Stimulated activated naive B cell treated with anti-CD40 and anti-IgM and Interleukin-4, amounts not matched to agents 10 μg/mL and 1 μg/mL and 100 μg/mL, for 72 hours (primary cell): ENCODE results near the gene NUAK1.

Experiments
- ATAC-seq, 2 donors: fragments of 150-1000 bp; cut with Tn5 transposase; replicated peaks; 2 replicates each; pipeline ENCODE4 v1.10.0; 2021; ENCODE audit warnings: moderate library complexity in 1 of 2
- DNase-seq: peaks from one replicate; pipeline ENCODE4 v3.0.0; 2021
- H3K27ac Mint-ChIP-seq: one replicate; pipeline ENCODE4 v1.8.0; 2022; ENCODE audit warnings: mild to moderate bottlenecking, mixed read lengths
- H3K27me3 Mint-ChIP-seq, 2 donors: one replicate each; pipeline ENCODE4 v1.8.0; 2022; ENCODE audit warnings: mixed read lengths in 2 of 2
- H3K36me3 Mint-ChIP-seq, 2 donors: one replicate each; pipeline ENCODE4 v1.8.0; 2022; ENCODE audit warnings: mixed read lengths in 2 of 2, mild to moderate bottlenecking in 1 of 2
- H3K4me1 Mint-ChIP-seq, 2 donors: one replicate each; pipeline ENCODE4 v1.8.0; 2022; ENCODE audit warnings: mixed read lengths in 2 of 2, mild to moderate bottlenecking in 1 of 2
- H3K4me3 Mint-ChIP-seq, 2 donors: one replicate each; pipeline ENCODE4 v1.8.0; 2022; ENCODE audit warnings: mild to moderate bottlenecking in 2 of 2, mixed read lengths in 2 of 2, moderate library complexity in 1 of 2
- H3K9me3 Mint-ChIP-seq, 2 donors: one replicate each; pipeline ENCODE4 v1.8.0; 2022; ENCODE audit warnings: mixed read lengths in 2 of 2, mild to moderate bottlenecking in 1 of 2

NUAK1 gene

GRCh38 chr12:106138633-106139421 is at the start of gene NUAK1:
TSS of gene NUAK1 (minus strand) at chr12:106138954. CDS start at chr12:106138653, 301 bp downstream.
- Mint-ChIP-seq H3K4me1 (peaks cover 10 to 15% of the 10 kb centered on the region in 2 donors), H3K4me3 (peak within 1 kb of the TSS; percentile 68 to 70), H3K27me3 (peaks cover 68 to 80% of the 10 kb centered on the region in 2 donors), H3K9me3 (no peaks in the 10 kb centered on the region), H3K27ac (peak within 1 kb of the TSS; percentile 87), H3K36me3 (no peaks in the 10 kb centered on the region)
- no peak for DNase-seq
- ATAC-seq: peak; percentile 32 to 37

GRCh38 chr12:106188256-106188655 is 49.5 kb upstream of the NUAK1 start:
- no peaks in the 10 kb centered on the region for H3K9me3 Mint-ChIP-seq
- no peaks in the 10 kb centered on the region for H3K4me1 Mint-ChIP-seq
- no peaks in the 10 kb centered on the region for H3K36me3 Mint-ChIP-seq
- no peak overlapping the region for H3K27ac Mint-ChIP-seq
- DNase-seq: no peak
- no peak overlapping the region for H3K4me3 Mint-ChIP-seq
- no peak for ATAC-seq
- peaks cover 13 to 21% of the 10 kb centered on the region in 2 donors for H3K27me3 Mint-ChIP-seq

GRCh38 chr12:106187842-106188241 is 49.1 kb upstream of the NUAK1 start:
- Mint-ChIP-seq H3K4me1 (no peaks in the 10 kb centered on the region), H3K36me3 (no peaks in the 10 kb centered on the region), H3K4me3 (no peak overlapping the region), H3K27me3 (peaks cover 13 to 21% of the 10 kb centered on the region in 2 donors), H3K27ac (no peak overlapping the region), H3K9me3 (no peaks in the 10 kb centered on the region)
- ATAC-seq (no peak), DNase-seq (no peak)

- Mint-ChIP-seq H3K27me3 (peaks cover 13 to 21% of the 10 kb centered on the region in 2 donors), H3K27ac (no peak overlapping the region), H3K4me1 (no peaks in the 10 kb centered on the region), H3K36me3 (no peaks in the 10 kb centered on the region), H3K9me3 (no peaks in the 10 kb centered on the region), H3K4me3 (no peak overlapping the region)
- ATAC-seq: no peak
- no peak for DNase-seq
Observed at GRCh38 chr12:106187155-106187789, 48.5 kb upstream of the NUAK1 start.

- Mint-ChIP-seq H3K4me3 (no peak overlapping the region), H3K4me1 (no peaks in the 10 kb centered on the region), H3K27me3 (peaks cover 12 to 20% of the 10 kb centered on the region in 2 donors), H3K9me3 (no peaks in the 10 kb centered on the region), H3K27ac (no peak overlapping the region), H3K36me3 (no peaks in the 10 kb centered on the region)
- DNase-seq: no peak
- no peak for ATAC-seq
Observed at GRCh38 chr12:106183735-106184134, 45.0 kb upstream of the NUAK1 start.

GRCh38 chr12:106181401-106182114 is 42.8 kb upstream of the NUAK1 start:
- Mint-ChIP-seq H3K36me3 (no peaks in the 10 kb centered on the region), H3K27me3 (peaks cover 22 to 23% of the 10 kb centered on the region in 2 donors), H3K4me1 (no peaks in the 10 kb centered on the region), H3K4me3 (no peak overlapping the region), H3K27ac (no peak overlapping the region), H3K9me3 (no peaks in the 10 kb centered on the region)
- DNase-seq (no peak), ATAC-seq (no peak)

GRCh38 chr12:106179086-106179485 is 40.3 kb upstream of the NUAK1 start:
- Mint-ChIP-seq H3K4me1 (no peaks in the 10 kb centered on the region), H3K27me3 (peaks cover 22 to 23% of the 10 kb centered on the region in 2 donors), H3K36me3 (no peaks in the 10 kb centered on the region), H3K4me3 (no peak overlapping the region), H3K9me3 (no peaks in the 10 kb centered on the region), H3K27ac (no peak overlapping the region)
- ATAC-seq: no peak
- DNase-seq: no peak

- no peaks in the 10 kb centered on the region for H3K9me3 Mint-ChIP-seq
- H3K4me3 Mint-ChIP-seq: no peak overlapping the region
- no peaks in the 10 kb centered on the region for H3K36me3 Mint-ChIP-seq
- H3K4me1 Mint-ChIP-seq: no peaks in the 10 kb centered on the region
- DNase-seq: no peak
- H3K27ac Mint-ChIP-seq: no peak overlapping the region
- ATAC-seq: no peak
- H3K27me3 Mint-ChIP-seq: peaks cover 22 to 23% of the 10 kb centered on the region in 2 donors
Observed at GRCh38 chr12:106178562-106178961, 39.8 kb upstream of the NUAK1 start.

- Mint-ChIP-seq H3K36me3 (no peaks in the 10 kb centered on the region), H3K9me3 (no peaks in the 10 kb centered on the region), H3K4me3 (no peak overlapping the region), H3K4me1 (no peaks in the 10 kb centered on the region), H3K27me3 (peaks cover 22% of the 10 kb centered on the region in 2 donors), H3K27ac (no peak overlapping the region)
- DNase-seq: no peak
- no peak for ATAC-seq
Observed at GRCh38 chr12:106176560-106176959, 37.8 kb upstream of the NUAK1 start.

- H3K27ac Mint-ChIP-seq: no peak overlapping the region
- ATAC-seq: no peak
- H3K27me3 Mint-ChIP-seq: peaks cover 13 to 15% of the 10 kb centered on the region in 2 donors
- no peaks in the 10 kb centered on the region for H3K36me3 Mint-ChIP-seq
- H3K4me1 Mint-ChIP-seq: no peaks in the 10 kb centered on the region
- no peaks in the 10 kb centered on the region for H3K9me3 Mint-ChIP-seq
- no peak overlapping the region for H3K4me3 Mint-ChIP-seq
- DNase-seq: no peak
Observed at GRCh38 chr12:106174876-106175275, 36.1 kb upstream of the NUAK1 start.

- no peaks in the 10 kb centered on the region for H3K36me3 Mint-ChIP-seq
- H3K9me3 Mint-ChIP-seq: peaks cover 0 to 1% of the 10 kb centered on the region in 2 donors
- ATAC-seq: no peak
- no peak overlapping the region for H3K27ac Mint-ChIP-seq
- peaks cover 14 to 23% of the 10 kb centered on the region in 2 donors for H3K27me3 Mint-ChIP-seq
- no peak overlapping the region for H3K4me3 Mint-ChIP-seq
- no peaks in the 10 kb centered on the region for H3K4me1 Mint-ChIP-seq
- no peak for DNase-seq
Observed at GRCh38 chr12:106173442-106173841, 34.7 kb upstream of the NUAK1 start.

- H3K4me3 Mint-ChIP-seq: no peak overlapping the region
- H3K27me3 Mint-ChIP-seq: peaks cover 16 to 20% of the 10 kb centered on the region in 2 donors
- peaks cover 6 to 10% of the 10 kb centered on the region in 2 donors for H3K9me3 Mint-ChIP-seq
- H3K36me3 Mint-ChIP-seq: peaks cover 0 to 1% of the 10 kb centered on the region in 2 donors
- H3K27ac Mint-ChIP-seq: no peak overlapping the region
- DNase-seq: no peak
- H3K4me1 Mint-ChIP-seq: no peaks in the 10 kb centered on the region
- ATAC-seq: no peak
Observed at GRCh38 chr12:106171117-106171750, 32.5 kb upstream of the NUAK1 start.

- Mint-ChIP-seq H3K9me3 (peaks cover 6 to 10% of the 10 kb centered on the region in 2 donors), H3K36me3 (peaks cover 0 to 1% of the 10 kb centered on the region in 2 donors), H3K4me3 (no peak overlapping the region), H3K4me1 (no peaks in the 10 kb centered on the region), H3K27ac (no peak overlapping the region), H3K27me3 (peaks cover 25 to 30% of the 10 kb centered on the region in 2 donors)
- no peak for ATAC-seq
- no peak for DNase-seq
Observed at GRCh38 chr12:106170285-106170684, 31.5 kb upstream of the NUAK1 start.

GRCh38 chr12:106163712-106164111 is 25.0 kb upstream of the NUAK1 start:
- H3K4me1 Mint-ChIP-seq: no peaks in the 10 kb centered on the region
- DNase-seq (no peak), ATAC-seq (no peak)
- peaks cover 30 to 64% of the 10 kb centered on the region in 2 donors for H3K27me3 Mint-ChIP-seq
- no peak overlapping the region for H3K27ac Mint-ChIP-seq
- H3K9me3 Mint-ChIP-seq: peaks cover 6 to 10% of the 10 kb centered on the region in 2 donors
- H3K4me3 Mint-ChIP-seq: no peak overlapping the region
- peaks cover 0 to 1% of the 10 kb centered on the region in 2 donors for H3K36me3 Mint-ChIP-seq
